Hematopoietic multipotent progenitor cell treated with erythropoietin and hydrocortisone succinate and interleukin-3 and kit ligand, for 6 days (in vitro differentiated cells): ENCODE results near the gene SAP25.

ENCODE experiments used
- DNase-seq: peaks from one replicate; pipeline ENCODE4 v3.0.0-alpha.2; 2015

The SAP25 gene

GRCh38 chr7:100573691-100574361 is at the start of gene SAP25:
TSS of gene SAP25 (minus strand) at chr7:100573900. CDS start at chr7:100573742, 158 bp downstream.
- DNase-seq, result no peak

GRCh38 chr7:100621554-100621953 is 47.9 kb upstream of the SAP25 start:
- no peak for DNase-seq

- no peak for DNase-seq
These were observed 47.1 kb upstream of the SAP25 start for GRCh38 chr7:100620804-100621203.

DNA sequence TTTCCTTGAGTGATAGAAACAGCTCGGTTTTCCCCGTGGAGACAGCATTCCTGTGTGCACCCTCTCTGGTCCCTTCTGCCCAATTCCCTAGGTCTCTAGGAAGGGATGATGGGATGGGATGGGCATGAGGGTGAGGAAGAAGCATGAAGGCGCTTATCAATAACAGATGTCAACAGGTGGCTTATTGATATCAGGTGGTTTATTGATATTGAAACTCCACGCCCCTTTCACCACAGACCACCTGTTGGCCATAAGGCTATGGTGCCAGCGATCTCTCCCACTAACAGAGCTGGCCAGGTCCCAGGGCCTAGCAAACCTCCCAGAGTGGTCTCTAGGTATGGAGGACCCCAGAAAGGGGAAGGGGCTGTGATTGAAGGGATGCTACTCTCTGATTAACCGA is 46.5 kb upstream of the SAP25 start:
- DNase-seq, result no peak

DNA sequence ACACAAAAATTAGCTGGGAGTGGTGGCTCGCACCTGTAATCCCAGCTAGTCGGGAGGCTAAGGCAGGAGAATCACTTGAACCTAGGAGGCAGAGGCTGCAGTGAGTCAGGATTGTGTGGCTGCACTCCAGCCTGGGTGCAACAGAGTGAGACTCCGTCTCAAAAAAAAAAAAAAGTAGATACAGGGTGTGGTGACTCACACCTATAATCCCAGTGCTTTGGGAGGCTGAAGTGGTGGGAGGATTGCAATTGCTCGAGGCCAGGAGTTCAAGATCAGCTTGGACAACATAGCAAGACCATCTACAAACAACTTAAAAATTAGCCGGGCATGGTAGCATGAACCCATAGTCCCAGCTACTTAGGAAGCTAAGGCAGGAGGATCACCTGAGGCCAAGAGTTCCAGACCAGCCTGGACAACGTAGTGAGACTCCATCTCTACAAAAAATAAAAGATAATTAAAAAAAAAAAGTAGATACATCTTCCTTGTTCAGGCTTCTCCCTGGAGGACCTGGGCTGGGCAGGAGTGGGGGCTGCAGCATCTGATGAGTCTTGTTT is 40.7 kb upstream of the SAP25 start:
- DNase-seq, result no peak

DNA sequence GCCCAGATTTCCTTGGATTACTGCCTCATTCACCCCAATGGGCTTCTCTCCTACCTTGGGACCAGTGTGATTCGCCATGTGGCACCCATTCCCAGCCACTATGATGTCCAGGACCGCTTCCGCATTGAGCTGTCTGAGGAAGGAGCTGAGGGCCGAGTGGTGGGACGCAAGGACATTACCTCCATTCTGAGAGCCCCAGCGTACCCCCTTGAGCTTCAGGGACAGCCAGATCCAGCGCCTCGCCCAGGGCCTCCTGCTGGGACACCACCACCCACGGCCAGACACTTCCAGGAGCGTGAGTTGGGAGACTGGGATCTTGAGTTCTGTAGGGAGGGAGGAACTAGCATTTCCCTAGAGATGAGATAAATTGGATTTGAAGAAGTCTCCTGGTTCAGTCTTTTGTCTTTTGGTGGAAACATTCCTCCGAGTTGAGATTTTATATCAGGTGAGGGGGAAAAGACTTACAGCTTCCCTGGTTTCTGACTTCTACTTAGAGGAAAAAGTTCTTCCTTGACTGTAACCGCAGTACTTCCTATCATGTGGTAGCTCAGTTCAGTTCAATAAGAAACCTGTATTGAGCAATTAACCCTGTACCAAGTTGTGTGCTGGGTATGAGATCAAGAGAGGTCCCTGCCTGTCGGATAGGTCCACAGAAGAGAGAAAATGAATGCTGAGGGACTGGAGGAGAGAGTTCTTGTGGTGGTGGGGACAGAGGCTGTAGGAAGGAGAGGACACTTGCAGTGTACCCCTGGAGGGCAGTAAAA is 39.9 kb upstream of the SAP25 start:
- peak; percentile 55 for DNase-seq

DNA sequence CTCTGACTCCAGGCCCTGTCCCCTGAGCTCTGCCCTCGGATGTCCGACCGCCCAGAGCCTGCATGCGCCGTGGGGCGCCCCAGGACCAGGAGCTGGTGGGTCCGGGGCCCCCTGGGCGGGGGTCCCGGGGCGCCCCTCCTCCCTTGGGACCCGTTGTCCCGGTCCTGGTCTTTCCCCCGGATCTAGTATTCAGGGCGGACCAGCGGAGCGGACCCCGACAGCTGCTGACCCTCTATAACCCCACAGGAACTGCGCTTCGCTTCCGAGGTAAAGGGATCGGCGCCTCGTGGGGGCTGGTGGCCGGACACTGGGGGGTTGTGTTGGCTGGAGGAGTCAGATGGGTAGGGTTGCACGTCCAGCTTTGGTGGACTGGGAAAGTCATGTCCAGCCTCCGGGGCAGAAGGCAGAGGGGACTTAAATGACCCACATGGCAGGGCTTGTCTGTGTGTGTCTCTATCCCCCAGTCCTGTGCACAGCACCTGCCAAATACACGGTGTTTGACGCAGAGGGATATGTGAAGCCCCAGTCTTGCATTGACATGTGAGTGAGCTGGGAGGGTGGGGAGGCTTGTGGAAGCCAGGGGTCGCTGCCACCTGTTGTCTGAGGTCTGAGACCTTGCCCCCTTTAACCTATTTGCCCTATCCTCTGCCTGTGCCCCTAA is 39.2 kb upstream of the SAP25 start:
- DNase-seq, result peak; percentile 70

- peak; percentile 100 for DNase-seq
These were observed 38.5 kb upstream of the SAP25 start, which contains the start of gene MOSPD3 for GRCh38 chr7:100611983-100612729. TSS of gene MOSPD3 (plus strand) at chr7:100612540. CDS start at chr7:100612792, 252 bp downstream.

DNA sequence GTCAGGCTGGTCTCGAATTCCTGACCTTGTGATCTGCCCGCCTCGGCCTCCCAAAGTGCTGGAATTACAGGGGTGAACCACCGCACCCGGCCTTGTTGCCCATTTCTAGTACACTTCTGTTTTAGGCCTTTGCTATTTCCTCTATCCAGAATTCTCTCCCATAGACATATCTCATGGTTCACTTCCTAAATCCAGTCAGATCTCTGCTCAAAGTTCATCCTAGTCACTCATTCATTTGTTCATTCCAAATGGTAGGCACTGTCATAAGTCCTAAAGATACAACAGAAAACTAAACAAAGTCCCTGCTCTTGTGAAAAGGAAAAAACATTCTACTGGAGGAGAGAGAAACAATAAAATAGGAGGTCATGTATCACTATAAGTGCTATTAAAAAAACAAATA is 36.3 kb upstream of the SAP25 start:
- no peak for DNase-seq

GRCh38 chr7:100607111-100607510 is 33.4 kb upstream of the SAP25 start:
- no peak for DNase-seq

DNA sequence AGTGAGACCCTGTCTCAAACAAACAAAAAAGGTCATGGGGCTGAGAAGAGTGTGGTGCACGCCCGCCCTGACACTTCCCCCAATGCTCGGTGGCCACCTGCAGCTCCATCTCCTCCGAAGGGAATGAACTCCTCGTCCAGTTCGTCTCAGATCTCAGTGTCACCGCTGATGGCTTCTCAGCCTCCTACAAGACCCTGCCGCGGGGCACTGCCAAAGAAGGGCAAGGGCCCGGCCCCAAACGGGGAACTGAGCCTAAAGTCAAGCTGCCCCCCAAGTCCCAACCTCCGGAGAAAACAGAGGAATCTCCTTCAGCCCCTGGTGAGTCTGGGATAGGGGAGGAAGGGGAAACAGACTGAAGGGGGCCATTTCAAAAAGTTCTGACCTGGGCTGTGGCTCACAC is 32.6 kb upstream of the SAP25 start:
- DNase-seq, result no peak

- peak; percentile 71 for DNase-seq
These were observed 31.5 kb upstream of the SAP25 start for GRCh38 chr7:100604976-100605911.

GRCh38 chr7:100604028-100604975 is 30.6 kb upstream of the SAP25 start:
- peak; percentile 87 for DNase-seq

- DNase-seq, result no peak
These were observed 30.0 kb upstream of the SAP25 start for GRCh38 chr7:100603726-100604027.

DNA sequence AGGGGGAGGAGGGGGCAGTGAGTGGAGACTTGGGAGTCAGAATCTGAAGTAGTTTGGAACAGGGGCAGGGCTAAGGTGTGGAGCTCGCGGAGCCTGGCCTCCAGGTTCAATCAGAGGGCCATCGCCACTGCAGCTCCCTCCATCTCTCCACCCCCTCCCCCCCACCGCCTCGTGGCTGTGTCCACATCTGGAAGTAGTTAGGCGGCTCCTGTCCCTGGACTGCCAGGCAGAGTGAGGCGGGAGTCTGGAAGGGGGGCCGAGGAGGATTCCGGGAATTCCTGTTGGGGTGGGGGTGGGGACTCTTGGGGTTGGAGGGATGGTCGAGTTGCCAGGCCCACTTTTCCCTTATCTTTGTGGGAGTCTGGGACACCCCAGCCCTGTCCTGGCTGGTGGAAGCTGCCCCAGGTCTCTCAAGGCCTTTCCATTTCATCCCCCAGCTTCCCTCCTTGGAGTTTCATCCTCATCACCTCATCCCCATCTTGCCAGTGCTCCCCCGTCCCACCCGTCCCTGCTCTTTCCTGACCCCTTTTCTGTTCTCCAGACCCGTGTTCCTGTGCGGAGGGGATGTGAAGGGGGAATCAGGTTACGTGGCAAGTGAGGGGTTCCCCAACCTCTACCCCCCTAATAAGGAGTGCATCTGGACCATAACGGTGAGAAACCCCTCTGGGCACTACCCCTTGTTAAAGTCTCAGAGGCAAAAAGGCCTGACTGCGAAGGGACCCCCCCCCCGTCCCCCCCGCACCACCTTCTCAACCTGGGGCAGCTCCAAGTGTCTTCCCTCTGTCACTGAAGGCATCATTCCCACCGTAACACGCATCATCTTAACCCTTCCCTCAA is 29.4 kb upstream of the SAP25 start:
- DNase-seq, result no peak

DNA sequence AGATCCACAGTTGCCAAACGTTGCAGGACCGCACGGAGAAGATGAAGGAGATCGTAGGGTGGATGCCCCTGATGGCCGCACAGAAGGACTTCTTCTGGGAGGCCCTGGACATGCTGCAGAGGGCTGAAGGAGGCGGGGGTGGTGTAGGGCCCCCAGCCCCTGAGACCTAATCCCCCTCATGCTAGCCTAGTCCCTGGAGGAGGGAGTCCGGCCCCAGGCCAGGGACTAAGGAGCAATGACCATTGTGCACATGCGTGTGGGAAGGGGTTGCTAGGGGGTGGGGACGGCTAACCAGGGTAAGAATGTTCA is 27.0 kb upstream of the SAP25 start:
- no peak for DNase-seq

GRCh38 chr7:100599911-100600729 is 26.4 kb upstream of the SAP25 start:
- no peak for DNase-seq

DNA sequence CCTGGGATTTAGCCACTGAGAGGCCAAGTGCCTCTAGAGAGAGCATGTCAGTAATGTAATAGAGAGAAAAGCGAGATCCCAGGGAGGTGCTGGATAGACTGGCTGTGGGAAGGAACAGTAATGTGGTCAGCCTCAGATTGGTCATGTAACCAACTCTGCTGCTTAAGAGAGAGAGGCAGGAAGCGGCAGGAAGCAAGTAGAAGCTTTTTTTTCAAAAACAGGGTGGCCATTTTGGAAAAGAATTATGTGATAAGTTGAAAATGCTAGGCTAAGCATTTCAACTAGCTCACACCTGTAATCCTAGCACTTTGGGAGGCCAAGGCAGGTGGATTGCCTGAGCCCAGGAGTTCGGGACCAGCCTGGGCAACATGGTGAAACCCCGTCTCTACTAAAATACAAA is 24.7 kb upstream of the SAP25 start:
- DNase-seq, result no peak

DNA sequence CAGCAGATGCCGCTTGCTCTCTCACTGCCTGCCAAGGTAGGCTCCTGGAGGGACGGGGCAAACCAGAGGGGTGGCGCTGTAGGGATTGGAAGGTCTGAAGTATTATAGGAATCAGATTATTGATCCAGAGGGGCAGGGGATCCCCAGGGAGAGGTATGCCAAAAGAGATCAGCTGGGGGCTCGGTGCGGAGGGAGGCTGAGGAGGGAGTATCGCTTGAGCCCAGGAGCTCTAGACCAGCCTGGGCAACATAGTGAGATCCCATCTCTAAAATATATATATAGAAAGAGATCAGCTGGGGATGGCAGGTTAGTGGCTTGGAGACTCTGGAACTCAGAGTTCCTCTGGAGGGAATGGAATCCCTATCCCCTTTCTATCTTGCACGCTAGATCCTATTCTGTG is 21.5 kb upstream of the SAP25 start:
- DNase-seq, result no peak
